ENCODE measurements around the gene FAM151A. TPM values are rescaled to one million over a fixed set of nuclear protein-coding genes. Genes with fewer than 3 reads are reported as not detected.
A peak's percentile ranks its signal among the peaks of the same experiment; 100 is the strongest.

The FAM151A gene
- total and polyA plus RNA-seq, 4 donors: 0.02 to 0.06 TPM; not detected in 2

DNA sequence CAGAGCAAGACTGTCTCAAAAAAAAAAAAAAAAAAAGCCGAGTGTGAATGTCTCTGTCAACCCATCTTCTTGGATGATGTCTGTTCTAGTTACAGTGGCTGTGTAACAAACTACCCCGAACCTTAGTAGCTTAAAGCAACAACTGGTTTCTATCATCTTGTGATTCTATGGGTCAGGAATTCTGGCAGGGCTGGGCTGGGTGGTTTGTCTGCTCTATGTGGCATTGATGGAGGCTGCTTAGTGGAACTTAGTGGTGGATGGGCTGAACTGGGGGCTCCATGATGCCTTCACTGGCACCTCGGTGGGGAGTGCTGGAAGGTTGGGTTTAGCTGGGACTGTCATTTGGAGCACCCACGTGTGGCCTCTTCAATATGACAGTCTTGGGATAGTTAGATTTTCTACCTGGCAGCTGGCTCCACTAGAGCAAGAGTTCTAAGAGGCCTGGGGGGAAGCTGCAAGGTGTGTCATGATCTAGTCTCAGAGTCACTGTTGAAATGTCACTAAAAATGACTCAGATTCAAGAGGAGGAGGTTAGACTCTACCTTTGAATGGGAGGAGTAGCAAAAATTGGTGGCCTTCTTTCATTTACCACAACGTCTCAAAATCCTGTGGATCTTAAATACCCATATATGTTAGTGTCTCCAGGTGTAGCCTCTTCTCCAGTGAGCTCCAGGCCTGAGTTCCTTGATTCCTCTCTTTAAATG lies 56.7 kb downstream of the FAM151A start:
- WGBS, 2 donors: 87 to 94% methylated on average over 5 of the region's 5 CpGs
- Histone ChIP-seq H3K27ac (ENCODE audit: low read depth in 1 of 2, low read length in 1 of 2) (peak overlapping the region in 1 of 2 donors; percentile 77), H3K4me3 (no peak overlapping the region), H3K4me1 (ENCODE audit: control insufficient read depth in 5 of 5, insufficient read depth in 5 of 5, low read length in 5 of 5) (peaks cover 0 to 9% (median under 1%) of the 10 kb centered on the region in 5 donors), H3K9ac (ENCODE audit: insufficient read depth in 1 of 2, low read length in 2 of 2) (no peak overlapping the region), H3K9me3 (ENCODE audit: control insufficient read depth in 4 of 4, insufficient read depth in 3 of 4, low read length in 3 of 4) (no peaks in the 10 kb centered on the region), H3K27me3 (ENCODE audit: control insufficient read depth in 3 of 3, insufficient read depth in 3 of 3, low read length in 2 of 3) (no peaks in the 10 kb centered on the region), H3K36me3 (ENCODE audit: control insufficient read depth in 4 of 4, insufficient read depth in 4 of 4, low read length in 4 of 4) (no peaks in the 10 kb centered on the region)
- ATAC-seq (ENCODE audit: insufficient read depth, low FRiP score) (no peak), DNase-seq (no peak)
- TF ChIP-seq, protein P1, sequence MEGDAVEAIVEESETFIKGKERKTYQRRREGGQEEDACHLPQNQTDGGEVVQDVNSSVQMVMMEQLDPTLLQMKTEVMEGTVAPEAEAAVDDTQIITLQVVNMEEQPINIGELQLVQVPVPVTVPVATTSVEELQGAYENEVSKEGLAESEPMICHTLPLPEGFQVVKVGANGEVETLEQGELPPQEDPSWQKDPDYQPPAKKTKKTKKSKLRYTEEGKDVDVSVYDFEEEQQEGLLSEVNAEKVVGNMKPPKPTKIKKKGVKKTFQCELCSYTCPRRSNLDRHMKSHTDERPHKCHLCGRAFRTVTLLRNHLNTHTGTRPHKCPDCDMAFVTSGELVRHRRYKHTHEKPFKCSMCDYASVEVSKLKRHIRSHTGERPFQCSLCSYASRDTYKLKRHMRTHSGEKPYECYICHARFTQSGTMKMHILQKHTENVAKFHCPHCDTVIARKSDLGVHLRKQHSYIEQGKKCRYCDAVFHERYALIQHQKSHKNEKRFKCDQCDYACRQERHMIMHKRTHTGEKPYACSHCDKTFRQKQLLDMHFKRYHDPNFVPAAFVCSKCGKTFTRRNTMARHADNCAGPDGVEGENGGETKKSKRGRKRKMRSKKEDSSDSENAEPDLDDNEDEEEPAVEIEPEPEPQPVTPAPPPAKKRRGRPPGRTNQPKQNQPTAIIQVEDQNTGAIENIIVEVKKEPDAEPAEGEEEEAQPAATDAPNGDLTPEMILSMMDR (IDR thresholded peaks at IDR 0.05; ENCODE audit: control extremely low read depth, extremely low read depth): no peak

DNA sequence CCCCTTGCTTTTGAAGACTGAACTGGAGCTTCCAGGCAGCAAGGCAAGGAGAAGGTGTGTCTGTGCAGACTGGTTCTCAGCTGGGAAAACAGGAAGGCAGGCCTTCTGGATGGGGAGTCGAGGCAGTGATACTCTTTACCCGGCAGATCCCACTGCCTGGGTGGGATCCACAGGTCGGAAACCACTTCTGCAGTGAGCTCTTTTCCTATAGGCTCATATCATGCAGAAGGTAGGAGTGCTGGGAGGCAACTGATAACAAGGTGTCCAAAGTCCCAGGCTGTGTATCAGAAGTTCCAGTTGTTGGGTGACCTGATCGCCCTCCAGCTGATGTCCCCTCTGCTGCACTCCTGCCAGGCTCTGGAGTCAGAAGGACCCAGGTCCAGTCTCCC lies 58.2 kb downstream of the FAM151A start:
- Histone ChIP-seq H3K9ac (ENCODE audit: insufficient read depth in 1 of 2, low read length in 2 of 2) (no peak overlapping the region), H3K4me1 (ENCODE audit: control insufficient read depth in 5 of 5, insufficient read depth in 5 of 5, low read length in 5 of 5) (peaks cover 0 to 6% (median 0%) of the 10 kb centered on the region in 5 donors), H3K36me3 (ENCODE audit: control insufficient read depth in 4 of 4, insufficient read depth in 4 of 4, low read length in 4 of 4) (no peaks in the 10 kb centered on the region), H3K27me3 (ENCODE audit: control insufficient read depth in 3 of 3, insufficient read depth in 3 of 3, low read length in 2 of 3) (no peaks in the 10 kb centered on the region), H3K27ac (ENCODE audit: low read depth in 1 of 2, low read length in 1 of 2) (peak overlapping the region in 1 of 2 donors; percentile 56), H3K9me3 (ENCODE audit: control insufficient read depth in 4 of 4, insufficient read depth in 3 of 4, low read length in 3 of 4) (no peaks in the 10 kb centered on the region), H3K4me3 (no peak overlapping the region)
- 87 to 90% methylated on average over 4 of the region's 4 CpGs for WGBS, 2 donors
- ATAC-seq (ENCODE audit: insufficient read depth, low FRiP score) (no peak), DNase-seq (no peak)
- TF ChIP-seq, protein P1 (IDR thresholded peaks at IDR 0.05; ENCODE audit: control extremely low read depth, extremely low read depth): no peak

DNA sequence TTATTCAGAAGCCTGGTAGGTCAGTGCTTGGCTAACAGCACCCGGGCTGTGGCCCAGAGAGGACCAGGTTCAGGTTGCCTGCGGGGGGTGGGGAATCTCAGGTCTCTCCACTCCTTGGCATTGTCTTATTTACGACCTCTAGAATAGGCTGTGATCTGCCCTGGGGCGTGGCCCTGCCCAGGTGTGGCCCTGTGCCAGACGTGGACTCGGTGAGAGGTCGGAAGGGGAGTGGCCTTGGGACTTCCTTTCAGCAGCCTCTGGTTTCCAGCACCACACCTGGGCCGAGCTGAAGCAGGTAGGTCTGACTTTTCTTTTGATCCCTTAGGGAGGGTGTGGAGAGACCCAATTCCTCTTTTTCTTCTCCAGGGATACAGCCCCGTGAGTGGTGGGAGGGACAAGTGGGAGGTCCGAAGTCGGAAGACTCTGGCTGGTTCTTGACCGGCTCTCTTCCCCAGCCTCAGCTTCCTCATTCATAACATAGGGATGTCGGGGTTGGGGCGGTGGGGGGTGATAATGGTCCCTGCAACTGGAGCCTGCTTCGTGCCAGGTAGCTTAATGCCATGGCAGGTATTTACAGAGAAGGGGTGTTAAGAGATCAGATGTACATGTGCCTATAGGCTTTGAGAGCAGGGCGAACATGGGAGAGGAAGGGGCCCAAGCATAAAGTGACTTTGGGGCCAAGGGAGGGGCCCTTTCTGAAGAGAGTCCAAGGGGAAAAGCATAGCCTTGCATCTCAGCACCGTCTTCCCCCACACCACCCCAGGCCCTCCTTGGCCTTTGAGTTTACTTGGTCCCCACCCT lies 58.8 kb downstream of the FAM151A start:
- no peak overlapping the region for H3K9ac ChIP-seq (ENCODE audit: insufficient read depth in 1 of 2, low read length in 2 of 2)
- H3K4me1 ChIP-seq (ENCODE audit: control insufficient read depth in 5 of 5, insufficient read depth in 5 of 5, low read length in 5 of 5): peaks cover 0 to 3% (median 0%) of the 10 kb centered on the region in 5 donors
- ATAC-seq (ENCODE audit: insufficient read depth, low FRiP score) (peak; percentile 60), DNase-seq (peak in 2 of 3 donors; percentile 48 to 49)
- no peak overlapping the region for H3K4me3 ChIP-seq
- H3K36me3 ChIP-seq (ENCODE audit: control insufficient read depth in 4 of 4, insufficient read depth in 4 of 4, low read length in 4 of 4): no peaks in the 10 kb centered on the region
- TF ChIP-seq, protein P1 (IDR thresholded peaks at IDR 0.05; ENCODE audit: control extremely low read depth, extremely low read depth): no peak
- no peaks in the 10 kb centered on the region for H3K9me3 ChIP-seq (ENCODE audit: control insufficient read depth in 4 of 4, insufficient read depth in 3 of 4, low read length in 3 of 4)
- peak overlapping the region in 1 of 2 donors; percentile 56 for H3K27ac ChIP-seq (ENCODE audit: low read depth in 1 of 2, low read length in 1 of 2)
- 51 to 60% methylated on average over 17 of the region's 17 CpGs for WGBS, 2 donors
- no peaks in the 10 kb centered on the region for H3K27me3 ChIP-seq (ENCODE audit: control insufficient read depth in 3 of 3, insufficient read depth in 3 of 3, low read length in 2 of 3)
